GM12801 (cell line): ENCODE data around the gene SNX30.

Experiments used
- TF ChIP-seq, protein P1 (sequence below): IDR thresholded peaks from one replicate; pipeline ENCODE4 v1.5.1; 2011; ENCODE audit warnings: control low read depth; ENCODE audit not compliant: insufficient read length; ENCODE audit errors: extremely low read depth

SNX30 gene

DNA sequence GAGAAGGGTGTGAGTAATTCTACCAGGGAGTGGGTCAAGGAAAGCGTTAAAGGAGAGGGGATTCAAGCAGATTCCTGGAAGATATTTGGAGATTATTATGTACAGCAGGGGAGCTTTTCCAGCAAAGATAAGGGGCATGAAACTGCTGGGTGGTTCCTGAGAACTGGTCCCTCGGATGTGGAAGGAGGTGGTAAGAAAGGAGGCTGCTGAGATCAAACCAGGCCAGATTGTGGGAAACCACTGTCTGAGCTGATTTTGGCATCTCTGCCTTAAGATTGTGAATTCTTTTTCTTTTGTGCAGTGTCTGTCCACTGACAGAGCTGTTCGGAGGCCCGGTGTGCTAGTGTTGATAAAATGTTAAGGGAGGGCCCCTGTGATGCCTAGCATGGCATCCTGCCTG, 45.4 kb downstream of the SNX30 start:
- TF ChIP-seq, protein P1, sequence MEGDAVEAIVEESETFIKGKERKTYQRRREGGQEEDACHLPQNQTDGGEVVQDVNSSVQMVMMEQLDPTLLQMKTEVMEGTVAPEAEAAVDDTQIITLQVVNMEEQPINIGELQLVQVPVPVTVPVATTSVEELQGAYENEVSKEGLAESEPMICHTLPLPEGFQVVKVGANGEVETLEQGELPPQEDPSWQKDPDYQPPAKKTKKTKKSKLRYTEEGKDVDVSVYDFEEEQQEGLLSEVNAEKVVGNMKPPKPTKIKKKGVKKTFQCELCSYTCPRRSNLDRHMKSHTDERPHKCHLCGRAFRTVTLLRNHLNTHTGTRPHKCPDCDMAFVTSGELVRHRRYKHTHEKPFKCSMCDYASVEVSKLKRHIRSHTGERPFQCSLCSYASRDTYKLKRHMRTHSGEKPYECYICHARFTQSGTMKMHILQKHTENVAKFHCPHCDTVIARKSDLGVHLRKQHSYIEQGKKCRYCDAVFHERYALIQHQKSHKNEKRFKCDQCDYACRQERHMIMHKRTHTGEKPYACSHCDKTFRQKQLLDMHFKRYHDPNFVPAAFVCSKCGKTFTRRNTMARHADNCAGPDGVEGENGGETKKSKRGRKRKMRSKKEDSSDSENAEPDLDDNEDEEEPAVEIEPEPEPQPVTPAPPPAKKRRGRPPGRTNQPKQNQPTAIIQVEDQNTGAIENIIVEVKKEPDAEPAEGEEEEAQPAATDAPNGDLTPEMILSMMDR = no peak

DNA sequence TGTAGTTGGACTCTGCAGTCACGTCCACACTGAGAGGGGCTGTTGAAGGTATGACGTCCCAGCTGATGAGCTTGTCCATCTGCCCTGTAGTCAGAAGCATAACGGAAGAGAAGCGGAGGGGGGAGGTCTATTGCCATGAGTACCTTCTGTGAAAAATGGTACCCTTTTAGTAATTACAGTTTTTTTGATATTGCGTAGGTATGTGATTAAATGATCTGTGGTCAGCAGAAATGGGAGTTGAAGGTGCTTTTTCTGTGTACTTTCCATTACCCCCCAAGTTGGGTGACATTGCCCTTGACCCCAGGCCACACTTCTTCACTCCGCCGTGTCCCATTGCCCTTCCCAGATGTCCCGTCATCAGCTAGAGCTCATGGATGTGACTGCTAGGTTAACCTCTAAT, 45.9 kb downstream of the SNX30 start:
- TF ChIP-seq, protein P1 = no peak

DNA sequence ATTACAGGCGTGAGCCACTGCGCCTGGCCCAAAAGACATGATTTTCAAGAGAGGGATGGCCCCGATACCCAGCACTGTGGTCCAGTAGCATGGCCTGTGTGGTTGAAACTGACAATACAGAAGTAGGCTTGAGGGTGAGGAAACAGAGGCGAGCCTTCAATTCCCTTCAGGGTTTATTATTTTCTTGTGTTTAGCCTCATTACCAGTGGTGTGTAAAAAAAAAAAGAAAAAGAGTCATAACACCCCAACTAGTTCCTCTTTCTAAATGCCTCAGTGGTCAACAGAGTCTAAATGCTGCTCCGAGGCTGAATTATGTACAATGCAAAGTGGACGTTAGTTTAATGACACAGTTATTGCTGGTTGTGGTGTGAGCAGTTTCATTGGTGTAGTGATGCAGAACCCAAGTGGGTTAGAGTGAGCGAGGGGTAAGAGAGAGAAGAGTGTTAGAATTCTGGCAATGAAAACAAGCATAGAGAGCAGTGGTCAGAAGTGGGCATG, 58.8 kb downstream of the SNX30 start:
- TF ChIP-seq, protein P1 = no peak

DNA sequence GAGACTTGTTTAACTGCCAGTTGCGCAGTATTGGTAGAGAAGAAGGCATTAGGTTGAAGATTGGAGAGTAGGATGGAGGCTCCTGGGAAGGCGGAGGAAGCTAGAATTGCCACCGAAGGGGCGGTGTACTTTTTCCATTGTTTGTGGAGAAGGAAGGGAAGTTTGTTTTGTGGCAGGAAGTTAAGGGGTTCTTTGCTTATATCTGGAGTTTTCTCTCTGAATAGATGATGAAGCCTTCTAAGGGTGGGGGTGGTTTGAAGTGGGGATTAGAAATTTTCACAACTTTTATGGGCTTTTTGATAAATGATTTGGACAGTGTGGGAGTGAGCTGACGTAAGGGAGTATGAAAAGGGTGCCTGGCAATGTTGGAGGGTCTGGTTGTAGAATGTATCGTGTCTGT, 59.3 kb downstream of the SNX30 start:
- TF ChIP-seq, protein P1 = no peak

DNA sequence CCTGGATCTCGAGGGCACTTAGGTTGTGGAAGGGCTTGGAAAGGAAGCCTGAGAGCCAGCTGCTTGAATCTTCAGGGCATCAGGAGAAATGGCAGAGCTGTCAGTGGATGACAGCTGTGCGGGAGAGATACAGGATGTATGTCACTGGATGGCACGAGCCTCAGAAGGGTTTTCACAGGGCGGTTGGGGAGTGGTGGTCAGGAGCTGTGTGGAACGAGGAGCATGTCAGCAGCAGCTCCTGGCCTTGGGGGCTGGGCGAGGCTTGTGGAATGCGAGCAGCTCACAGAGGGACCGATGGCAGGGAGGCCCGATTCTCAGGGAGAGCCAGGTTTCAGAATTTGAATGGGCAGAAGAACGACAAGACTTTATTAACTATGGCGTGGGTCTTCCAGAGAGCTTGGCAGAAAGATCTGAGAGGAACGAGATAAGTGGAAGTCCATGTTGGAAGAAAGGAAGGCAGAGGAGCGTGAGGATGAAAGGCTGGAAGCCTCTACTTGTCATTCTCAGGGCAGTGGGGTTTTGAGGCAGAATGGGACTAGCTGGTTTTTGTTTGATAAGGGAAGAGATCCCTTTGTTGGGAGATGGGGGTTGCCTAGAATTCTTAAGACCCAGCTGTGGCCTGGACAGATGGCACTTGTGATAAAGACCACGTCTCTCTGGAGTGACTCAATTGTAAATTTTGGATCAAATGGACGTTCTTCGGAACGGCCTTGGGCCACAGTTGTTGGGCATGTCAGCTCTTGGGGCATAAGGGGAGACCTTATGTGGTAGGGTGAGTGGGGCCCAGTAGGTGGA, 60.3 kb downstream of the SNX30 start:
- TF ChIP-seq, protein P1 = no peak

DNA sequence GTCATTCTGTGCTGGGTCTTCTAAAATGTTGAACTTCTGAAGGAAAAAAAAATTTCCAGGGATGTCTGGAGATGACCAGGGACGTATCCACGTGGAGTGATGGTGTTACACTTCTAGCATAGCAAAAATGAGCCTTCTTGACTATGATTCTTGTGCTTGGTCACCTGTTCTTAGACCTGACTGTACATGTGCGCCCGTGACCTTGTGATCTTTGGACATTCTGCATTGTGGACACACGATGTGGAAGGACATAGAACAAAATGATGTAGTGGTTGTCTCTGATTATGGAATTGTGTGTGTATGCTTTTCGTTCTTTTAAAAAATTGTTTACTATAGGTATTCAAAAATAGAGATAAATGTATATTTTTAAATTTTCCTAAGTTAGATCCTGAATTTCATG, 61.0 kb downstream of the SNX30 start:
- TF ChIP-seq, protein P1 = no peak

DNA sequence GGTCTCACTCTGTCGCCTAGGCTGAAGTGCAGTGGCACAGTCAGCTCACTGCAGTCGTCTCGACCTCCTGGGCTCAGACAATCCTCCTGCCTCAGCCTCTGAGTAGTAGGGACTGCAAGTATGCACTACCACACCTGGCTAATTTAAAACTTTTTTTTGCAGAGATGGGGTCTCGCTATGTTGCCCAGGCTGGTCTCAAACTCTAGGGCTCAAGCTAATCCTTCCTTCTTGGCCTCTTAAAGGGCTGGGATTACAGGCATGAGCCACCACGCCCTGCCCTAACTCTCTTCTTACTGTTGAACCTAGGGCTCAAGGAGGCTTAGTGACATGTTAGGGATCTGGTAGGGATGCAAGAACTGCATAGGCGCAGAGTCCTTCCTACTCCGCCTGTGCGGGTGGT, 65.3 kb downstream of the SNX30 start:
- TF ChIP-seq, protein P1 = no peak
